GM10266 (cell line): ENCODE results near the gene DBH.
"Not testable (repeated sequence)": the region's sequence is repeated elsewhere in the genome, so short reads cannot be mapped to it uniquely, and the experiment has no call there.

Source experiments
- DNase-seq: peaks from one replicate; pipeline ENCODE4 v3.0.0; 2012; ENCODE audit errors: extremely low spot score
- CTCF ChIP-seq: IDR thresholded peaks from 2 replicates; pipeline ENCODE4 v1.5.1; 2012; ENCODE audit warnings: mild to moderate bottlenecking, low read depth; ENCODE audit not compliant: control insufficient read depth, insufficient read depth; ENCODE audit errors: missing control alignments

DBH gene

DNA sequence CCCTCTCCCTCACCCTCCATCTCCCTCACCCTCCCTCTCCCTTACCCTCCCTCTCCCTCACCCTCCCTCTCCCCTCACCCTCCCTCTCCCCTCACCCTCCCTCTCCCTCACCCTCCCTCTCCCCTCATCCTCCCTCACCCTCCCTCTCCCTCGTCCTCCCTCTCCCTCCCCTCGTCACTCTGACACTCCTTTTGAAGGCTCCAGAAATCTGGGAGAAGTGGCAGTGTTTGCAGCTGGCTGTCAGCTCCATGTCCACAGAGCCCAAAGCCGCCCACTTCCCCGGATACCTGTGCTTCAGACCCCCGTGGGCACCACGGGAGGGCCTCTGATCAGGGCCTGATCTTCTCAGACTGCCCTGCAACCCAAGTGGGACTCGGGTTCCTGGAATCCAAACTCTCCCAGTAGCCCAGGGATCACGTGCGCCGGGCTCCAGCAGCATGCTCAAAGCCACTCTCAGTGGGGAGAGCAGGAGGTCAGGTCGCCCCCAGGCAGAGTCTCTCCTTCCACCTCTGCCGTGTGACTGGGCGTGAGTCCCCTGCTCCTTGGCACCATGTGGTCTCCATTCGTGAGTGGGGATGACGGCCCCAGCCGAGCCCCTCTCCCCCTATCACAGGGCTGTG lies 33.1 kb downstream of the DBH start:
- no peak for DNase-seq
- no peak for TF ChIP-seq CTCF

DNA sequence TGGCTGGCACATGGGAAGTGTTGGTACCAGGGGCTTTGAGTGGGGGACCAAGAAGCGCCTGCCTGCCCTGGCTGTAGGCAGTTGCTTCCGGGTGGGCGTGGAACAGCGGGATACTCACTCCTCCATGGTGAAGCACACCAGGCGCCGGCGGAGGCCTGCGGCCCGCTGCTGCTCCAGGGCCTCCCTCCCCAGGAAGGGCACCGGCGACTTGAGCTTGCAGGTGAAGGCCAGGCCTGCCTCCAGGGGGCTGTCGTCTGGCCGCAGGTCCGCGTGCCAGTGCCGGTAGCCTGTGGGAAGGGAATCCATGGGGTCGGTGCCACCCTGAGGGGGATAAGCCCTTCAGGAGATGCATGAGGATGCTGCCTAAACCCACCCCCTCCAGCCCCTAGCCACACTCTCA lies 34.3 kb downstream of the DBH start:
- TF ChIP-seq CTCF = no peak
- DNase-seq = no peak

DNA sequence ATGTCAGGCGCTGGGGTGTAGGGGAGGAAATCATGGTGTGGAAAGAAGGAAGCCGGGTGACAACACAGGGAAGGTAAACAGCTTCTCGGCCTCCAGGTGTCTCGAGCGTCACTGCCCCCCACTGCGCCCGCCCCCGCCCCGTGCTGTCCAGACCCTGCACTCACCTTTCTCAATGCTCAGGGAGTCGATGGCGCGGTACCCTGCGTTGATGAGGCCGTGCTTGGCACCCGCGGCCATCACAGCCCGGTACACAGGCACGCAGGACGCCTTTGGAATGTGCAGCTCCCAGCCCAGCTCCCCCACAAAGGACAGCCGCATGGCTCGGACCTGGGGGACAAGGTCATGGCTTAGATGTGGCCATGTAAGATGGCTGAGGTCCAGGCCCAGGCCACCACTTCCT lies 35.2 kb downstream of the DBH start:
- no peak for TF ChIP-seq CTCF
- DNase-seq = no peak

- no peak for DNase-seq
- no peak for TF ChIP-seq CTCF
These were observed 36.5 kb downstream of the DBH start for GRCh38 chr9:133672503-133673257.

- no peak for DNase-seq
- no peak for TF ChIP-seq CTCF
These were observed 37.1 kb downstream of the DBH start for GRCh38 chr9:133673258-133673655.

DNA sequence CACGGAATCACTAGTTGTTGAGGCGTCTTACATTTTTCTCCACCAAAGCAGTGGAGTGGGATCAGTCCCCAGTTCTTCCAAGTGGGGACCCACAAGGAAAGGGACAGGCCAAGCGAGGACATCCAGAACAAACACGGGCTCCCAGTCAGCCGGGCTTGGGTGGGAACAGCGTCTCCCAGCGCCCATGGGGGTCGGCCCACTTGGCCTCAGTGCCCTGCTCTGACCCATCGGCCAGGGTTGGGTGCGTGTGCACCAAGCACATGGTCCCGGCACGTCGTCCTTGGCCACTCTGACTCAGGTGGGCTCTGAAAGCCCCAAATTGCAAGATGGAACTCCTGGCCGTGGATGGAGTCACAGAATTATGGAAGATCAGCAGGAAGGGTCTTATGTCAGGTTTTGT lies 37.9 kb downstream of the DBH start:
- no peak for DNase-seq
- no peak for TF ChIP-seq CTCF

DNA sequence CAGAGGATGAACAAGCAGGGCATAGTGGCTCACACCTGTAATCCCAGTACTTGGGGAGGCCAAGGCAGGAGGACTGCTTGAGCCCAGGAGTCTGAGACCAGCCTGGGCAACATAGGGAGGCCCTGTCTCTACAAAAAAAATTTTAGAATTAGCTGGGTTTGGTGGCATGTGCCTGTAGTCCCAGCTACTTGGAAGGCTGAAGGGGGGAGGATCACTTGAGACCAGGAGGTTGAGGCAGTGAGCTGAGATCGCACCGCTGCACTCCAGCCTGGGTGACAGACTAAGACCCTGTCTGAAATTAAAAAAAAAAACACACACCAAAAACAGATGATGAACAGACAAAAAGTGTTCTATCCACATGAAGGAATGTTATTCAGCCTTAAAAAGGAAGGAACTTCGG lies 39.6 kb downstream of the DBH start:
- DNase-seq = not testable (repeated sequence)
